SH-SY5Y (cell line): ENCODE data around the gene ERP27.

Source experiments
- GATA2 ChIP-seq: IDR thresholded peaks from 2 replicates; pipeline ENCODE4 v1.6.1; 2011; ENCODE audit warnings: mild to moderate bottlenecking, low read depth, low read length
- GATA3 ChIP-seq: IDR thresholded peaks from 2 replicates; pipeline ENCODE4 v1.6.1; 2011; ENCODE audit warnings: low read depth, mild to moderate bottlenecking, low read length, moderate library complexity

DNA sequence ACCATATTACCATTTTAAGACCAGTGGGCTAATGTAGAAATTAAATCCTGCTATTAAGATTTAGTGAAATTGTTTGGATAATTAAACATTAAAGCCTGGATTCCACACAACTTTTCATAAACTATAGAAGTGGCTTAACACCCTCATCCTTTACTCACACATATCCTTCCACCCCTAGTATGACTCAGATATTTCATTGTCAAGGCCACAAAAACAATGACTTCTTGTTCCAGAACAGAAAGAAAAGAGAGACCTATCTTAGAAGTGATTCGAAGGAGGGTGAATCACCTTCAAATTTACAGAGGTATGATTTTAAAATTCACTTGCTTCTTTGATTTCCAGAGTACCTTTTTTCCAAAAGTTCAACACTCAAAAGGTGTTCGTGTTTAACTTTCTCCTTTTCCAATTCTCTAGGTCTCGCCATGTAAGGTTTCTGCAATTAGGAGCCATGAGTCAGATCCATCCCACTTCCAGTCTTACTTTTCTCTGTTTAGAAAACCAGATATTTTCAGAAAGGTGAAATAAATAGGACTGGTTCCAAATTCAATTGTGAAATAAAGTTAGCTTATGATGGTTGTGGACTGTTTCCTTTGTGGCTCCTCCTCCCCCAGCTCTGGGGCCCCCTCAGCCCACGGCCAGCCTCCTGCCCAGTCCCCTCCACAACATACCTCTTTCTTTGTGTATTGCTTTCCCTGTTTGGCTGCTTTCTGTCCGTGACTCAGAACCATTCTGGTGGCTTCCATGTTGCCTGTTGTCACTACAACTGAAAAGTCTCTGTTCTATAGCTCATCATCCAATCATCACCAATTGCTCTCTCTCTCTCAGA lies 28.0 kb downstream of the ERP27 start:
- TF ChIP-seq GATA2 (no peak), GATA3 (no peak)
